Testis (tissue), 3 donors: ENCODE data around the gene RNU6-7. TPM values are rescaled to one million over a fixed set of nuclear protein-coding genes. Genes with fewer than 3 reads are reported as not detected.

Experiments
- DNase-seq: peaks from one replicate; pipeline ENCODE4 v3.0.0-alpha.2; 2019
- H3K27ac ChIP-seq, 2 donors: fragments of 200-600 bp; sonication (generic); one replicate each; pipeline ENCODE4 v1.5.1; 2019
- H3K27me3 ChIP-seq: fragments of 200-600 bp; sonication (generic); one replicate; pipeline ENCODE4 v1.5.1; 2019
- H3K36me3 ChIP-seq: fragments of 200-600 bp; sonication (generic); one replicate; pipeline ENCODE4 v1.5.1; 2017; ENCODE audit warnings: low read depth; ENCODE audit errors: missing control alignments
- H3K4me1 ChIP-seq: fragments of 200-600 bp; sonication (generic); one replicate; pipeline ENCODE4 v1.5.1; 2019
- H3K4me3 ChIP-seq, 2 donors: fragments of 200-600 bp; sonication (generic); one replicate each; pipeline ENCODE4 v1.5.1; 2017 to 2019
- H3K9me3 ChIP-seq: fragments of 200-600 bp; sonication (generic); one replicate; pipeline ENCODE4 v1.5.1; 2017
- CTCF ChIP-seq, 3 experiments: fragments of 450-650 bp in 2 of 3; fragments of 200-600 bp in 1 of 3; sonication (generic) in 1 of 3; IDR thresholded peaks; one replicate each; pipeline ENCODE4 v1.5.1; 2016 to 2019; ENCODE audit warnings: antibody characterized with exemption in 3 of 3, mild to moderate bottlenecking in 2 of 3, moderate library complexity in 1 of 3
- POLR2A ChIP-seq: fragments of 450-650 bp; IDR thresholded peaks from one replicate; pipeline ENCODE4 v1.6.1; 2017; ENCODE audit warnings: antibody characterized with exemption, mild to moderate bottlenecking, moderate library complexity
- WGBS, 2 donors: methylation state at CpG; one replicate each; pipeline ENCODE4 v1.1.5; 2018; 5-methylcytosine and 5-hydroxymethylcytosine counted together
- intact Hi-C: fragments of 100-400 bp; cut with DNase I; formaldehyde crosslinking; loops from one replicate; pipeline ENCODE4 v1.15.1; 2023; ENCODE audit warnings: low total_unique reads
- polyA plus RNA-seq: library from polyadenylated mRNA; stranded (reverse); fragments of 350-450 nt; fragmentation: Illumina TruSeq; extraction: RNeasy Lipid Tissue Mini Kit (QIAGEN cat#74804); gene quantifications from one replicate; pipeline ENCODE4 v1.2.3, GENCODE V29; 2014; ENCODE audit warnings: low read depth, low replicate concordance; ENCODE audit not compliant: insufficient read depth
- total RNA-seq, 2 donors: library from RNA; depleted of rRNA; stranded (reverse); fragments of >200 nt; gene quantifications; one replicate each; pipeline ENCODE4 v1.2.3, GENCODE V29; 2016

Gene RNU6-7
- total and polyA plus RNA-seq, 3 donors from 2014 or later = not detected

GRCh38 chr14:32202998-32203882, 1.4 kb downstream of the RNU6-7 start, which contains the start of gene RNU6-8:
TSS of gene RNU6-8 (minus strand) at chr14:32203269.
- 0% methylated on average over 48 to 51 of the region's 57 CpGs for WGBS, 2 donors
- no peaks in the 10 kb centered on the region for H3K4me1 ChIP-seq
- peak within 1 kb of the TSS; percentile 82 to 96 for H3K4me3 ChIP-seq
- no peaks in the 10 kb centered on the region for H3K9me3 ChIP-seq
- H3K27ac ChIP-seq = peak within 1 kb of the TSS; percentile 89 to 97
- TF ChIP-seq CTCF (IDR thresholded peaks at IDR 0.05) = no peak
- TF ChIP-seq POLR2A = no peak
- DNase-seq = peak; percentile 96
- no peaks in the 10 kb centered on the region for H3K27me3 ChIP-seq
- intact Hi-C loops = loop anchor here (2.0 kb wide), 1 partner anchor 126 kb away; the partner anchor contains the start of gene ARHGAP5
- no peaks in the 10 kb centered on the region for H3K36me3 ChIP-seq

GRCh38 chr14:32203928-32204357, 2.1 kb downstream of the RNU6-7 start:
- H3K36me3 ChIP-seq = no peaks in the 10 kb centered on the region
- intact Hi-C loops = loop anchor here (2.0 kb wide), 1 partner anchor 127 kb away; the partner anchor contains the start of gene ARHGAP5
- H3K4me3 ChIP-seq = peak overlapping the region; percentile 82 to 96
- H3K9me3 ChIP-seq = no peaks in the 10 kb centered on the region
- H3K27ac ChIP-seq = peak overlapping the region; percentile 89 to 97
- no peaks in the 10 kb centered on the region for H3K27me3 ChIP-seq
- peak; percentile 54 for DNase-seq
- WGBS, 2 donors = 1 to 2% methylated on average over 14 of the region's 14 CpGs
- H3K4me1 ChIP-seq = no peaks in the 10 kb centered on the region
- no peak for TF ChIP-seq CTCF (IDR thresholded peaks at IDR 0.05)
- TF ChIP-seq POLR2A = no peak

- Histone ChIP-seq H3K9me3 (no peaks in the 10 kb centered on the region), H3K4me1 (no peaks in the 10 kb centered on the region)
These were observed 3.7 kb downstream of the RNU6-7 start for GRCh38 chr14:32205554-32205953.

GRCh38 chr14:32205984-32206383, 4.1 kb downstream of the RNU6-7 start:
- intact Hi-C loops = no loop called here
- TF ChIP-seq POLR2A = no peak
- no peak for TF ChIP-seq CTCF (IDR thresholded peaks at IDR 0.05)
- Histone ChIP-seq H3K4me3 (no peak overlapping the region), H3K27me3 (no peaks in the 10 kb centered on the region), H3K4me1 (no peaks in the 10 kb centered on the region), H3K9me3 (no peaks in the 10 kb centered on the region), H3K36me3 (no peaks in the 10 kb centered on the region), H3K27ac (no peak overlapping the region)
- WGBS, 2 donors = 58 to 71% methylated on average over 4 of the region's 4 CpGs
- no peak for DNase-seq

More at GRCh38 chr14:32205554-32205953, 3.7 kb downstream of the RNU6-7 start:
- H3K4me3 ChIP-seq = no peak overlapping the region
- intact Hi-C loops = no loop called here
- H3K36me3 ChIP-seq = no peaks in the 10 kb centered on the region
- 59 to 88% methylated on average over 3 of the region's 3 CpGs for WGBS, 2 donors
- TF ChIP-seq POLR2A = no peak
- no peak for TF ChIP-seq CTCF (IDR thresholded peaks at IDR 0.05)
- no peak overlapping the region for H3K27ac ChIP-seq
- no peak for DNase-seq
- no peaks in the 10 kb centered on the region for H3K27me3 ChIP-seq
